Measurements from ENCODE around the gene NAP1L5. TPM values are rescaled to one million over a fixed set of nuclear protein-coding genes. Genes with fewer than 3 reads are reported as not detected.

The NAP1L5 gene
- total RNA-seq, 1 donor from 2014 or later = 4.4 TPM

- H3K4me1 Mint-ChIP-seq = peaks cover 5% of the 10 kb centered on the region
- no peak for DNase-seq (ENCODE audit: low spot score in 2 of 2, unreplicated experiment in 2 of 2)
- H3K4me3 Mint-ChIP-seq = no peak overlapping the region
- no peak overlapping the region for H3K27ac Mint-ChIP-seq
- no peaks in the 10 kb centered on the region for H3K27me3 Mint-ChIP-seq (ENCODE audit: low read depth)
- TF ChIP-seq CTCF (IDR thresholded peaks at IDR 0.05; ENCODE audit: unreplicated experiment) = no peak
- peaks cover 42% of the 10 kb centered on the region for H3K36me3 Mint-ChIP-seq
- H3K9me3 Mint-ChIP-seq = no peaks in the 10 kb centered on the region
Observed at GRCh38 chr4:88730811-88731210, 33.2 kb upstream of the NAP1L5 start.

- no peak for TF ChIP-seq CTCF (IDR thresholded peaks at IDR 0.05; ENCODE audit: unreplicated experiment)
- Mint-ChIP-seq H3K4me3 (no peak overlapping the region), H3K4me1 (peaks cover 5% of the 10 kb centered on the region), H3K36me3 (peaks cover 41% of the 10 kb centered on the region), H3K9me3 (no peaks in the 10 kb centered on the region), H3K27me3 (ENCODE audit: low read depth) (no peaks in the 10 kb centered on the region), H3K27ac (no peak overlapping the region)
- DNase-seq (ENCODE audit: low spot score in 2 of 2, unreplicated experiment in 2 of 2) = no peak
Observed at GRCh38 chr4:88729146-88729760, 31.6 kb upstream of the NAP1L5 start.

GRCh38 chr4:88728146-88728545 lies 30.5 kb upstream of the NAP1L5 start:
- H3K9me3 Mint-ChIP-seq = no peaks in the 10 kb centered on the region
- peaks cover 5% of the 10 kb centered on the region for H3K4me1 Mint-ChIP-seq
- no peak overlapping the region for H3K4me3 Mint-ChIP-seq
- H3K36me3 Mint-ChIP-seq = peaks cover 36% of the 10 kb centered on the region
- H3K27ac Mint-ChIP-seq = no peak overlapping the region
- no peaks in the 10 kb centered on the region for H3K27me3 Mint-ChIP-seq (ENCODE audit: low read depth)
- DNase-seq (ENCODE audit: low spot score in 2 of 2, unreplicated experiment in 2 of 2) = no peak
- no peak for TF ChIP-seq CTCF (IDR thresholded peaks at IDR 0.05; ENCODE audit: unreplicated experiment)

- TF ChIP-seq CTCF (IDR thresholded peaks at IDR 0.05; ENCODE audit: unreplicated experiment) = no peak
- H3K4me1 Mint-ChIP-seq = peaks cover 2% of the 10 kb centered on the region
- H3K36me3 Mint-ChIP-seq = peaks cover 46% of the 10 kb centered on the region
- H3K27me3 Mint-ChIP-seq (ENCODE audit: low read depth) = no peaks in the 10 kb centered on the region
- no peak overlapping the region for H3K27ac Mint-ChIP-seq
- H3K9me3 Mint-ChIP-seq = no peaks in the 10 kb centered on the region
- no peak for DNase-seq (ENCODE audit: low spot score in 2 of 2, unreplicated experiment in 2 of 2)
- H3K4me3 Mint-ChIP-seq = no peak overlapping the region
Observed at GRCh38 chr4:88725986-88726385, 28.4 kb upstream of the NAP1L5 start.

GRCh38 chr4:88725143-88725542 lies 27.5 kb upstream of the NAP1L5 start:
- Mint-ChIP-seq H3K36me3 (peaks cover 50% of the 10 kb centered on the region), H3K27ac (no peak overlapping the region), H3K4me3 (no peak overlapping the region), H3K27me3 (ENCODE audit: low read depth) (no peaks in the 10 kb centered on the region), H3K9me3 (no peaks in the 10 kb centered on the region), H3K4me1 (no peaks in the 10 kb centered on the region)
- no peak for TF ChIP-seq CTCF (IDR thresholded peaks at IDR 0.05; ENCODE audit: unreplicated experiment)
- DNase-seq (ENCODE audit: low spot score in 2 of 2, unreplicated experiment in 2 of 2) = no peak

GRCh38 chr4:88724406-88724805 lies 26.8 kb upstream of the NAP1L5 start:
- H3K27ac Mint-ChIP-seq = no peak overlapping the region
- no peaks in the 10 kb centered on the region for H3K27me3 Mint-ChIP-seq (ENCODE audit: low read depth)
- TF ChIP-seq CTCF (IDR thresholded peaks at IDR 0.05; ENCODE audit: unreplicated experiment) = no peak

More at GRCh38 chr4:88724406-88724805, 26.8 kb upstream of the NAP1L5 start:
- Mint-ChIP-seq H3K4me3 (no peak overlapping the region), H3K9me3 (no peaks in the 10 kb centered on the region), H3K4me1 (no peaks in the 10 kb centered on the region), H3K36me3 (peaks cover 51% of the 10 kb centered on the region)
- no peak for DNase-seq (ENCODE audit: low spot score in 2 of 2, unreplicated experiment in 2 of 2)
